ENCODE results near the gene FOXP1.

GRCh38 chr3:71554649-71555048 is 28.9 kb downstream of the FOXP1 start:
- TF ChIP-seq CTCF (IDR thresholded peaks at IDR 0.05) = no peak
- no peak for TF ChIP-seq POLR2AphosphoS5 (IDR thresholded peaks at IDR 0.05)

Measured in esophagus muscularis mucosa (tissue), 3 donors.